ENCODE results near the gene HGFAC.
"Not testable (repeated sequence)": the region's sequence is repeated elsewhere in the genome, so short reads cannot be mapped to it uniquely, and the experiment has no call there.

HGFAC gene

GRCh38 chr4:3449574-3450534 is 8.1 kb downstream of the HGFAC start:
- no peak for TF ChIP-seq CTCF (IDR thresholded peaks at IDR 0.05; ENCODE audit: low read depth, low read length)
- DNase-seq (ENCODE audit: extremely low read depth, low read depth): no peak

- no peak for TF ChIP-seq CTCF (IDR thresholded peaks at IDR 0.05; ENCODE audit: low read depth, low read length)
- no peak for DNase-seq (ENCODE audit: extremely low read depth, low read depth)
Measured at GRCh38 chr4:3450643-3451042, 8.9 kb downstream of the HGFAC start.

- no peak for TF ChIP-seq CTCF (IDR thresholded peaks at IDR 0.05; ENCODE audit: low read depth, low read length)
- peak; percentile 59 for DNase-seq (ENCODE audit: extremely low read depth, low read depth)
Measured at GRCh38 chr4:3451956-3452355, 10.2 kb downstream of the HGFAC start.

- TF ChIP-seq CTCF (IDR thresholded peaks at IDR 0.05; ENCODE audit: low read depth, low read length): no peak; the same call in 1 of the 2 replicates
- no peak for DNase-seq (ENCODE audit: extremely low read depth, low read depth)
Measured at GRCh38 chr4:3452376-3452775, 10.6 kb downstream of the HGFAC start.

GRCh38 chr4:3455596-3455995 is 13.8 kb downstream of the HGFAC start:
- not testable (repeated sequence) for DNase-seq (ENCODE audit: extremely low read depth, low read depth)

GRCh38 chr4:3458371-3458770 is 16.6 kb downstream of the HGFAC start:
- no peak for DNase-seq (ENCODE audit: extremely low read depth, low read depth)
- TF ChIP-seq CTCF (IDR thresholded peaks at IDR 0.05; ENCODE audit: low read depth, low read length): no peak

- not testable (repeated sequence) for DNase-seq (ENCODE audit: extremely low read depth, low read depth)
Measured at GRCh38 chr4:3459156-3459555, 17.4 kb downstream of the HGFAC start.

- DNase-seq (ENCODE audit: extremely low read depth, low read depth): no peak
- TF ChIP-seq CTCF (IDR thresholded peaks at IDR 0.05; ENCODE audit: low read depth, low read length): no peak
Measured at GRCh38 chr4:3460926-3461325, 19.2 kb downstream of the HGFAC start.

Measured in AG09319 (cell line).